Prostate gland (tissue), 2 donors: Measurements from ENCODE around the gene IQGAP1. TPM values are rescaled to one million over a fixed set of nuclear protein-coding genes. Genes with fewer than 3 reads are reported as not detected.

Experiments used
- DNase-seq: peaks from one replicate; pipeline ENCODE4 v3.0.0-alpha.2; 2019; ENCODE audit warnings: low spot score
- H3K27ac ChIP-seq, 2 donors: fragments of 200-600 bp; sonication (generic); 2 replicates each; pipeline ENCODE4 v1.5.1; 2017 to 2019
- H3K27me3 ChIP-seq: fragments of 200-600 bp; sonication (generic); replicated peaks from 2 replicates; pipeline ENCODE4 v1.5.1; 2019; ENCODE audit not compliant: insufficient read depth
- H3K36me3 ChIP-seq, 2 donors: fragments of 200-600 bp; sonication (generic); 1 replicate in 1 of 2; 2 replicates in 1 of 2; pipeline versions ENCODE4 v1.5.1 to v1.8.1; 2017 to 2019
- H3K4me1 ChIP-seq: fragments of 200-600 bp; sonication (generic); replicated peaks from 2 replicates; pipeline ENCODE4 v1.5.1; 2019
- H3K4me3 ChIP-seq, 2 donors: fragments of 200-600 bp; sonication (generic); 2 replicates each; pipeline ENCODE4 v1.5.1; 2017 to 2019
- H3K9me3 ChIP-seq: fragments of 200-600 bp; sonication (generic); 2 replicates; pipeline ENCODE4 v1.5.1; 2017
- CTCF ChIP-seq, 4 experiments: fragments of 200-600 bp in 2 of 4; fragments of 450-650 bp in 2 of 4; sonication (generic) in 2 of 4; IDR thresholded peaks; 1 replicate in 3 of 4; 2 replicates in 1 of 4; pipeline ENCODE4 v1.5.1; 2016 to 2019; ENCODE audit warnings: antibody characterized with exemption in 4 of 4, mild to moderate bottlenecking in 2 of 4, moderate library complexity in 2 of 4
- POLR2A ChIP-seq: fragments of 450-650 bp; IDR thresholded peaks from one replicate; pipeline ENCODE4 v1.6.1; 2016; ENCODE audit warnings: antibody characterized with exemption, mild to moderate bottlenecking
- POLR2AphosphoS5 ChIP-seq: sonication (generic); formaldehyde crosslinking; IDR thresholded peaks from one replicate; pipeline ENCODE4 v1.6.1; 2017; ENCODE audit warnings: antibody characterized with exemption
- WGBS: methylation state at CpG from one replicate; pipeline ENCODE4 v1.1.5; 2018; 5-methylcytosine and 5-hydroxymethylcytosine counted together
- intact Hi-C: fragments of 100-400 bp; cut with DNase I; formaldehyde crosslinking; loops from one replicate; pipeline ENCODE4 v1.14.2; 2022
- total RNA-seq, 2 donors: library from RNA; depleted of rRNA; stranded (reverse); fragments of >200 nt; gene quantifications; one replicate each; pipeline ENCODE4 v1.1.0, GENCODE V29; 2016

Gene IQGAP1
- total RNA-seq, 2 donors from 2014 or later: 131 to 155 TPM

GRCh38 chr15:90349821-90350220 lies 38.2 kb upstream of the IQGAP1 start:
- Histone ChIP-seq H3K36me3 (no peaks in the 10 kb centered on the region), H3K4me1 (no peaks in the 10 kb centered on the region), H3K27me3 (no peaks in the 10 kb centered on the region), H3K4me3 (no peak overlapping the region), H3K27ac (no peak overlapping the region), H3K9me3 (no peaks in the 10 kb centered on the region)
- 96% methylated on average over 9 of the region's 9 CpGs for WGBS
- intact Hi-C loops: no loop called here
- TF ChIP-seq CTCF (IDR thresholded peaks at IDR 0.05): no peak
- no peak for TF ChIP-seq POLR2A
- no peak for TF ChIP-seq POLR2AphosphoS5
- DNase-seq: no peak

GRCh38 chr15:90351479-90352106 lies 36.4 kb upstream of the IQGAP1 start:
- Histone ChIP-seq H3K4me3 (peak overlapping the region; percentile 79 to 92), H3K27me3 (no peaks in the 10 kb centered on the region), H3K36me3 (no peaks in the 10 kb centered on the region), H3K27ac (no peak overlapping the region), H3K9me3 (no peaks in the 10 kb centered on the region), H3K4me1 (no peaks in the 10 kb centered on the region)
- TF ChIP-seq CTCF (IDR thresholded peaks at IDR 0.05) (no peak), POLR2A (no peak), POLR2AphosphoS5 (no peak)
- DNase-seq: no peak
- intact Hi-C loops: no loop called here
- 25% methylated on average over 25 of the region's 25 CpGs for WGBS

- Histone ChIP-seq H3K9me3 (no peaks in the 10 kb centered on the region), H3K27me3 (no peaks in the 10 kb centered on the region), H3K4me1 (no peaks in the 10 kb centered on the region), H3K27ac (peak within 1 kb of the TSS; percentile 65 to 69), H3K36me3 (no peaks in the 10 kb centered on the region), H3K4me3 (peak within 1 kb of the TSS; percentile 79 to 92)
- DNase-seq: peak; percentile 95
- TF ChIP-seq POLR2AphosphoS5 (peak; percentile 92), POLR2A (peak; percentile 91), CTCF (IDR thresholded peaks at IDR 0.05) (peak in 1 of 4 experiments; percentile 7)
- intact Hi-C loops: no loop called here
- WGBS: 1% methylated on average over 46 of the region's 53 CpGs
Observed at GRCh38 chr15:90352107-90352893, 35.7 kb upstream of the IQGAP1 start, which contains the start of gene ZNF774. TSS of gene ZNF774 (plus strand) at chr15:90352284. CDS start at chr15:90354661, 2,377 bp downstream.

DNA sequence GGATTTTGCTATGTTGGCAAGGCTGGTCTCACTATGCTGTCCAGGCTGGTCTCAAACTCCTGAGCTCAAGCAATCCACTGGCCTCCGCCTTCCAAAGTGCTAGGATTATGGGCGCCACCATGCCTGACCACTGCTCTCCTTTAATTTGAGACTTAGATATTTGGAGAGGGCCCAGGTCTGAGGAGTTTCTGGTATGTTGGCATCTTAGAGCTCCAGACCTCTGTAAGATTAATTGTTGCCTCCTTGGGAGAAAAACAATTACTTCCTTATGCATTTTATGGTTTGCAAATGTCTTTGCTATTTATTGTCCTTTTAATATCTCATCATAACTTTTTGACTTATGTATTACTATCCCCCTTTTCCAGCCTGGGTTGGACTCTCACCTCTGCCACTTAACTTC lies 33.1 kb upstream of the IQGAP1 start:
- Histone ChIP-seq H3K27me3 (no peaks in the 10 kb centered on the region), H3K36me3 (no peaks in the 10 kb centered on the region), H3K4me1 (no peaks in the 10 kb centered on the region), H3K4me3 (no peak overlapping the region), H3K9me3 (no peaks in the 10 kb centered on the region), H3K27ac (no peak overlapping the region)
- no peak for DNase-seq
- TF ChIP-seq POLR2AphosphoS5 (no peak), CTCF (IDR thresholded peaks at IDR 0.05) (no peak), POLR2A (no peak)
- 91% methylated on average over 2 of the region's 2 CpGs for WGBS
- intact Hi-C loops: no loop called here
